CD4-positive, CD25-positive, alpha-beta regulatory T cell (primary cell): ENCODE measurements around the gene ACY1. TPM values are rescaled to one million over a fixed set of nuclear protein-coding genes. Genes with fewer than 3 reads are reported as not detected.
"Not testable (repeated sequence)": the region's sequence is repeated elsewhere in the genome, so short reads cannot be mapped to it uniquely, and the experiment has no call there.

ENCODE experiments used
- ATAC-seq, 2 donors: fragments of 150-1000 bp; cut with Tn5 transposase; one replicate each; pipeline ENCODE4 v1.10.0; 2021; ENCODE audit warnings: low read depth in 2 of 2, moderate number of reproducible peaks in 2 of 2, moderate library complexity in 1 of 2
- DNase-seq, 3 donors: peaks; one replicate each; pipeline versions ENCODE4 v3.0.0 to v3.0.0-alpha.2; 2012 to 2022; ENCODE audit warnings: mixed read lengths in 1 of 3
- H3K27ac ChIP-seq: one replicate; pipeline ENCODE4 v1.7.0; 2013; ENCODE audit warnings: mild to moderate bottlenecking, low read length; ENCODE audit not compliant: insufficient read depth, poor library complexity, severe bottlenecking
- H3K27me3 ChIP-seq: one replicate; pipeline ENCODE4 v1.7.0; 2013; ENCODE audit warnings: low read length; ENCODE audit not compliant: control insufficient read depth, insufficient read depth
- H3K36me3 ChIP-seq: one replicate; pipeline ENCODE4 v1.7.0; 2013; ENCODE audit warnings: mild to moderate bottlenecking, low read length, moderate library complexity; ENCODE audit not compliant: control insufficient read depth, insufficient read depth
- H3K4me1 ChIP-seq: 2 replicates; pipeline ENCODE4 v1.7.0; 2013; ENCODE audit warnings: mild to moderate bottlenecking, low read length; ENCODE audit not compliant: insufficient read depth, control insufficient read depth, poor library complexity, severe bottlenecking
- H3K4me3 ChIP-seq: one replicate; pipeline ENCODE4 v1.7.0; 2013; ENCODE audit warnings: low read depth, mild to moderate bottlenecking, low read length, moderate library complexity
- H3K9me3 ChIP-seq, 2 experiments: 1 replicate in 1 of 2; 2 replicates in 1 of 2; pipeline ENCODE4 v1.7.0; 2013; ENCODE audit warnings: low read length in 2 of 2, mild to moderate bottlenecking in 1 of 2, moderate library complexity in 1 of 2; ENCODE audit not compliant: control insufficient read depth in 2 of 2
- H3K27ac Mint-ChIP-seq, 3 donors: one replicate each; pipeline ENCODE4 v1.8.0; 2020 to 2022; ENCODE audit warnings: mild to moderate bottlenecking in 3 of 3, mixed read lengths in 3 of 3, moderate library complexity in 2 of 3
- H3K27me3 Mint-ChIP-seq: one replicate; pipeline ENCODE4 v1.8.0; 2022; ENCODE audit warnings: mild to moderate bottlenecking, mixed read lengths
- H3K36me3 Mint-ChIP-seq: one replicate; pipeline ENCODE4 v1.8.0; 2020; ENCODE audit warnings: mixed read lengths
- H3K4me1 Mint-ChIP-seq, 4 donors: one replicate each; pipeline ENCODE4 v1.8.0; 2020 to 2022; ENCODE audit warnings: mixed read lengths in 4 of 4, mild to moderate bottlenecking in 1 of 4
- H3K4me3 Mint-ChIP-seq, 4 donors: one replicate each; pipeline ENCODE4 v1.8.0; 2020 to 2022; ENCODE audit warnings: mild to moderate bottlenecking in 4 of 4, mixed read lengths in 4 of 4, moderate library complexity in 3 of 4
- H3K9me3 Mint-ChIP-seq, 7 donors: one replicate each; pipeline ENCODE4 v1.8.0; 2020 to 2022; ENCODE audit warnings: mixed read lengths in 7 of 7, mild to moderate bottlenecking in 3 of 7, moderate library complexity in 2 of 7
- polyA plus RNA-seq, 4 donors: library from polyadenylated mRNA; unstranded; fragments of 300-500 nt; fragmentation: Illumina TruSeq; gene quantifications; one replicate each; pipeline ENCODE4 v1.2.3, GENCODE V29; 2021
- total RNA-seq: library from RNA; stranded (reverse); gene quantifications from one replicate; pipeline ENCODE4 v1.2.3, GENCODE V29; 2022

The ACY1 gene
- total and polyA plus RNA-seq, 5 donors from 2014 or later = 6.4 to 14.7 (median 10.9) TPM

GRCh38 chr3:51986010-51986947, 2.9 kb downstream of the ACY1 start:
- peaks cover 8 to 29% (median 19%) of the 10 kb centered on the region in 4 donors for H3K4me1 Mint-ChIP-seq
- H3K36me3 Mint-ChIP-seq = peaks cover 2% of the 10 kb centered on the region
- H3K27me3 Mint-ChIP-seq = no peaks in the 10 kb centered on the region
- H3K27ac Mint-ChIP-seq = no peak overlapping the region
- peak overlapping the region in 1 of 4 donors; percentile 94 for H3K4me3 Mint-ChIP-seq
- H3K9me3 ChIP-seq = no peaks in the 10 kb centered on the region
- DNase-seq (no peak), ATAC-seq (no peak)
- peaks cover 0 to 1% (median 0%) of the 10 kb centered on the region in 7 donors for H3K9me3 Mint-ChIP-seq
- peak overlapping the region; percentile 8 for H3K27ac ChIP-seq
- H3K36me3 ChIP-seq = no peaks in the 10 kb centered on the region
- H3K4me1 ChIP-seq = peaks cover 26% of the 10 kb centered on the region
- H3K4me3 ChIP-seq = no peak overlapping the region
- no peaks in the 10 kb centered on the region for H3K27me3 ChIP-seq

GRCh38 chr3:51987568-51987967, 4.2 kb downstream of the ACY1 start:
- no peaks in the 10 kb centered on the region for H3K27me3 Mint-ChIP-seq
- Histone ChIP-seq H3K4me1 (peaks cover 17% of the 10 kb centered on the region), H3K36me3 (peaks cover 7% of the 10 kb centered on the region), H3K27ac (no peak overlapping the region), H3K27me3 (no peaks in the 10 kb centered on the region), H3K4me3 (no peak overlapping the region), H3K9me3 (no peaks in the 10 kb centered on the region)
- H3K36me3 Mint-ChIP-seq = peaks cover 4% of the 10 kb centered on the region
- H3K4me3 Mint-ChIP-seq = peak overlapping the region in 1 of 4 donors; percentile 47
- DNase-seq = no peak
- ATAC-seq = no peak
- no peak overlapping the region for H3K27ac Mint-ChIP-seq
- peaks cover 3 to 27% (median 18%) of the 10 kb centered on the region in 4 donors for H3K4me1 Mint-ChIP-seq
- H3K9me3 Mint-ChIP-seq = peaks cover 0 to 1% (median 0%) of the 10 kb centered on the region in 7 donors

GRCh38 chr3:51988286-51989146, 5.2 kb downstream of the ACY1 start:
- Mint-ChIP-seq H3K9me3 (peaks cover 0 to 1% (median 0%) of the 10 kb centered on the region in 7 donors), H3K27me3 (no peaks in the 10 kb centered on the region), H3K27ac (peak overlapping the region in 2 of 3 donors; percentile 75 to 88), H3K36me3 (peaks cover 4% of the 10 kb centered on the region), H3K4me1 (peaks cover 0 to 25% (median 17%) of the 10 kb centered on the region in 4 donors), H3K4me3 (peak overlapping the region in 2 of 4 donors; percentile 4 to 78)
- H3K27ac ChIP-seq = no peak overlapping the region
- no peak for ATAC-seq
- peaks cover 11% of the 10 kb centered on the region for H3K36me3 ChIP-seq
- no peak overlapping the region for H3K4me3 ChIP-seq
- H3K9me3 ChIP-seq = no peaks in the 10 kb centered on the region
- peaks cover 12% of the 10 kb centered on the region for H3K4me1 ChIP-seq
- H3K27me3 ChIP-seq = no peaks in the 10 kb centered on the region
- no peak for DNase-seq

- H3K4me3 Mint-ChIP-seq, DNase-seq, H3K4me3 ChIP-seq, H3K9me3 ChIP-seq, H3K27me3 ChIP-seq, H3K27ac Mint-ChIP-seq, ATAC-seq, H3K27me3 Mint-ChIP-seq, H3K27ac ChIP-seq, H3K9me3 Mint-ChIP-seq: not testable (repeated sequence)
- peaks cover 21% of the 10 kb centered on the region for H3K4me1 ChIP-seq
- H3K36me3 ChIP-seq = peaks cover 21% of the 10 kb centered on the region
- Mint-ChIP-seq H3K36me3 (peaks cover 15% of the 10 kb centered on the region), H3K4me1 (peaks cover 0 to 39% (median 27%) of the 10 kb centered on the region in 4 donors)
Measured at GRCh38 chr3:51990501-51990971, 7.2 kb downstream of the ACY1 start.

- peaks cover 0 to 1% (median 0%) of the 10 kb centered on the region in 7 donors for H3K9me3 Mint-ChIP-seq
- no peak overlapping the region for H3K27ac Mint-ChIP-seq
- peaks cover 25% of the 10 kb centered on the region for H3K4me1 ChIP-seq
- DNase-seq (no peak), ATAC-seq (no peak)
- H3K27me3 ChIP-seq = no peaks in the 10 kb centered on the region
- H3K4me1 Mint-ChIP-seq = peaks cover 0 to 44% (median 32%) of the 10 kb centered on the region in 4 donors
- peaks cover 21% of the 10 kb centered on the region for H3K36me3 ChIP-seq
- H3K9me3 ChIP-seq = no peaks in the 10 kb centered on the region
- H3K27me3 Mint-ChIP-seq = no peaks in the 10 kb centered on the region
- no peak overlapping the region for H3K27ac ChIP-seq
- peak overlapping the region in 1 of 4 donors; percentile 21 for H3K4me3 Mint-ChIP-seq
- peaks cover 17% of the 10 kb centered on the region for H3K36me3 Mint-ChIP-seq
- no peak overlapping the region for H3K4me3 ChIP-seq
Measured at GRCh38 chr3:51992017-51992682, 8.8 kb downstream of the ACY1 start.

- Mint-ChIP-seq H3K4me3 (peak overlapping the region; percentile 75 to 100 (median 97)), H3K36me3 (peaks cover 17% of the 10 kb centered on the region), H3K4me1 (peaks cover 0 to 44% (median 29%) of the 10 kb centered on the region in 4 donors), H3K27ac (peak overlapping the region in 2 of 3 donors; percentile 66 to 100)
- H3K9me3 Mint-ChIP-seq, H3K4me3 ChIP-seq, H3K27ac ChIP-seq, H3K27me3 ChIP-seq, H3K9me3 ChIP-seq, H3K27me3 Mint-ChIP-seq, ATAC-seq, DNase-seq: not testable (repeated sequence)
- Histone ChIP-seq H3K36me3 (peaks cover 21% of the 10 kb centered on the region), H3K4me1 (peaks cover 25% of the 10 kb centered on the region)
Measured at GRCh38 chr3:51993657-51994056, 10.3 kb downstream of the ACY1 start.

GRCh38 chr3:51994530-51994929, 11.2 kb downstream of the ACY1 start:
- Histone ChIP-seq H3K27me3 (no peaks in the 10 kb centered on the region), H3K27ac (peak overlapping the region; percentile 89), H3K9me3 (no peaks in the 10 kb centered on the region), H3K4me3 (peak overlapping the region; percentile 88), H3K36me3 (peaks cover 21% of the 10 kb centered on the region), H3K4me1 (peaks cover 25% of the 10 kb centered on the region)
- DNase-seq (no peak), ATAC-seq (no peak)
- peaks cover 10% of the 10 kb centered on the region for H3K27me3 Mint-ChIP-seq
- peaks cover 17% of the 10 kb centered on the region for H3K36me3 Mint-ChIP-seq
- peak overlapping the region; percentile 95 to 100 (median 99) for H3K4me3 Mint-ChIP-seq
- H3K9me3 Mint-ChIP-seq = no peaks in the 10 kb centered on the region
- H3K4me1 Mint-ChIP-seq = peaks cover 0 to 44% (median 29%) of the 10 kb centered on the region in 4 donors
- H3K27ac Mint-ChIP-seq = peak overlapping the region; percentile 95 to 100 (median 100)
